Peyer's patch (tissue), 4 donors: ENCODE data around the gene UBE2A.

Experiments
- CTCF ChIP-seq, 6 experiments: fragments of 450-650 bp in 4 of 6; fragments of 200-600 bp in 2 of 6; sonication (generic) in 1 of 6; IDR thresholded peaks; one replicate each; pipeline ENCODE4 v1.5.1; 2017 to 2019; ENCODE audit warnings: antibody characterized with exemption in 6 of 6, mild to moderate bottlenecking in 3 of 6, moderate library complexity in 1 of 6
- POLR2A ChIP-seq, 2 donors: fragments of 450-650 bp; IDR thresholded peaks; one replicate each; pipeline ENCODE4 v1.5.1; 2017; ENCODE audit warnings: antibody characterized with exemption in 2 of 2, mild to moderate bottlenecking in 2 of 2, moderate library complexity in 2 of 2

GRCh38 chrX:119618439-119618838 lies 44.1 kb downstream of the UBE2A start:
- no peak for TF ChIP-seq CTCF (IDR thresholded peaks at IDR 0.05)
- TF ChIP-seq POLR2A (IDR thresholded peaks at IDR 0.05): no peak
